Thymus (tissue), 11 donors: ENCODE data around the gene KLF2. TPM values are rescaled to one million over a fixed set of nuclear protein-coding genes. Genes with fewer than 3 reads are reported as not detected.

Source experiments
- DNase-seq, 9 donors: peaks; one replicate each; pipeline ENCODE4 v3.0.0-alpha.2; 2013; ENCODE audit warnings: low spot score in 9 of 9, low read depth in 6 of 9, missing footprints in 1 of 9
- H3K27ac ChIP-seq, 2 donors: one replicate each; pipeline ENCODE4 v1.5.1; 2013; ENCODE audit warnings: control low read depth in 1 of 2, low read depth in 1 of 2, low read length in 1 of 2, mild to moderate bottlenecking in 1 of 2, moderate library complexity in 1 of 2
- H3K27me3 ChIP-seq, 2 donors: one replicate each; pipeline ENCODE4 v1.5.1; 2013; ENCODE audit warnings: low read length in 1 of 2; ENCODE audit not compliant: control insufficient read depth in 2 of 2, insufficient read depth in 1 of 2
- H3K36me3 ChIP-seq, 2 donors: one replicate each; pipeline ENCODE4 v1.5.1; 2013; ENCODE audit warnings: low read length in 1 of 2, mild to moderate bottlenecking in 1 of 2, moderate library complexity in 1 of 2; ENCODE audit not compliant: control insufficient read depth in 2 of 2, insufficient read depth in 2 of 2
- H3K4me1 ChIP-seq, 2 donors: one replicate each; pipeline ENCODE4 v1.5.1; 2013; ENCODE audit warnings: low read length in 2 of 2; ENCODE audit not compliant: control insufficient read depth in 2 of 2, insufficient read depth in 2 of 2
- H3K4me3 ChIP-seq, 2 donors: one replicate each; pipeline ENCODE4 v1.5.1; 2013; ENCODE audit warnings: low read length in 2 of 2, control low read depth in 1 of 2, mild to moderate bottlenecking in 1 of 2
- H3K9me3 ChIP-seq, 2 donors: one replicate each; pipeline ENCODE4 v1.5.1; 2013; ENCODE audit warnings: low read length in 1 of 2, mild to moderate bottlenecking in 1 of 2; ENCODE audit not compliant: control insufficient read depth in 2 of 2, insufficient read depth in 1 of 2
- WGBS: extraction: QIAGEN DNeasy Blood & Tissue Kit; methylation state at CpG from one replicate; pipeline ENCODE4 v1.1.7; 2013; 5-methylcytosine and 5-hydroxymethylcytosine counted together
- polyA plus RNA-seq: library from polyadenylated mRNA; stranded (reverse); fragments of 200-250 nt; gene quantifications from one replicate; pipeline ENCODE4 v1.2.3, GENCODE V29; 2013
- total RNA-seq: library from RNA; stranded (reverse); fragments of 120-200 nt; gene quantifications from one replicate; pipeline ENCODE4 v1.2.4, GENCODE V29; 2013
- donor health status: healthy.

The KLF2 gene
- total and polyA plus RNA-seq, 2 donors, result 5.1 to 16.5 TPM

DNA sequence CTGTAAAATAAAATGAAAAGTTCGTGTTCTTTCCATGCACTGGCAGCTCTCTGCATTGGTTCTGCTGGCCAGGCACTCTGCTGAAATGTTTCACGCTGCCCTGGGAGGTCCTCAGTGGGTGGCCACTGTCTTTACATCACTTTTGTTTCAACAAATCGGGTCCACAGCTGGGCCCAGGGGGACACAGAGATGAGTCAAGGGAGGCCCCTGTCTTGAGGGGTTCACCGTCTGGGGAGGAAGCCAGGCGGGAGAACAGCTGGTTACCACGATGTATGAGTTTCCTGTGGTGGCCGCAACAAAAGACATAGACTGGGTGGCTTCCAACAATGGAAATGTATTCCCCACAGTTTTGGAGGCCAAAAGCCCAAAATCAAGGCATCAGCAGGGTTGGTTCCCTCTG is 5.1 kb upstream of the KLF2 start:
- H3K4me1 ChIP-seq, result peaks cover 10 to 30% of the 10 kb centered on the region in 2 donors
- H3K27ac ChIP-seq, result no peak overlapping the region
- WGBS, result 21% methylated on average over 7 of the region's 7 CpGs
- no peaks in the 10 kb centered on the region for H3K36me3 ChIP-seq
- H3K9me3 ChIP-seq, result peaks cover 0 to 5% of the 10 kb centered on the region in 2 donors
- peak in 2 of 9 donors; percentile 53 to 73 for DNase-seq
- H3K4me3 ChIP-seq, result no peak overlapping the region
- H3K27me3 ChIP-seq, result peaks cover 18 to 40% of the 10 kb centered on the region in 2 donors

- Histone ChIP-seq H3K27me3 (peaks cover 33 to 53% of the 10 kb centered on the region in 2 donors), H3K27ac (no peak overlapping the region), H3K4me1 (peaks cover 12 to 28% of the 10 kb centered on the region in 2 donors), H3K4me3 (no peak overlapping the region), H3K9me3 (peaks cover 0 to 1% of the 10 kb centered on the region in 2 donors), H3K36me3 (no peaks in the 10 kb centered on the region)
- DNase-seq, result no peak
- WGBS, result 95% methylated on average over 3 of the region's 3 CpGs
These were observed 3.6 kb upstream of the KLF2 start for GRCh38 chr19:16320987-16321386.

DNA sequence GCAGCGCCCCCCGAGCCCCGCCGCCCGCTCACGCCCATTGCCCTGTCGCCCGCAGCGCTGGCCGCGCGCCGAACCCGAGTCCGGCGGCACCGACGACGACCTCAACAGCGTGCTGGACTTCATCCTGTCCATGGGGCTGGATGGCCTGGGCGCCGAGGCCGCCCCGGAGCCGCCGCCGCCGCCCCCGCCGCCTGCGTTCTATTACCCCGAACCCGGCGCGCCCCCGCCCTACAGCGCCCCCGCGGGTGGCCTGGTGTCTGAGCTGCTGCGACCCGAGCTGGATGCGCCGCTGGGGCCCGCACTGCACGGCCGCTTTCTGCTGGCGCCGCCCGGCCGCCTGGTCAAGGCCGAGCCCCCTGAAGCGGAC is 518 bp downstream of the KLF2 start:
- Histone ChIP-seq H3K4me3 (peak overlapping the region; percentile 18 to 63), H3K36me3 (peaks cover 4 to 10% of the 10 kb centered on the region in 2 donors), H3K9me3 (peaks cover 0 to 1% of the 10 kb centered on the region in 2 donors), H3K4me1 (peaks cover 16 to 45% of the 10 kb centered on the region in 2 donors), H3K27ac (peak overlapping the region in 1 of 2 donors; percentile 86), H3K27me3 (peaks cover 49 to 81% of the 10 kb centered on the region in 2 donors)
- 5% methylated on average over 52 of the region's 52 CpGs for whole genome bisulfite sequencing
- peak in 1 of 9 donors; percentile 31 for DNase-seq

DNA sequence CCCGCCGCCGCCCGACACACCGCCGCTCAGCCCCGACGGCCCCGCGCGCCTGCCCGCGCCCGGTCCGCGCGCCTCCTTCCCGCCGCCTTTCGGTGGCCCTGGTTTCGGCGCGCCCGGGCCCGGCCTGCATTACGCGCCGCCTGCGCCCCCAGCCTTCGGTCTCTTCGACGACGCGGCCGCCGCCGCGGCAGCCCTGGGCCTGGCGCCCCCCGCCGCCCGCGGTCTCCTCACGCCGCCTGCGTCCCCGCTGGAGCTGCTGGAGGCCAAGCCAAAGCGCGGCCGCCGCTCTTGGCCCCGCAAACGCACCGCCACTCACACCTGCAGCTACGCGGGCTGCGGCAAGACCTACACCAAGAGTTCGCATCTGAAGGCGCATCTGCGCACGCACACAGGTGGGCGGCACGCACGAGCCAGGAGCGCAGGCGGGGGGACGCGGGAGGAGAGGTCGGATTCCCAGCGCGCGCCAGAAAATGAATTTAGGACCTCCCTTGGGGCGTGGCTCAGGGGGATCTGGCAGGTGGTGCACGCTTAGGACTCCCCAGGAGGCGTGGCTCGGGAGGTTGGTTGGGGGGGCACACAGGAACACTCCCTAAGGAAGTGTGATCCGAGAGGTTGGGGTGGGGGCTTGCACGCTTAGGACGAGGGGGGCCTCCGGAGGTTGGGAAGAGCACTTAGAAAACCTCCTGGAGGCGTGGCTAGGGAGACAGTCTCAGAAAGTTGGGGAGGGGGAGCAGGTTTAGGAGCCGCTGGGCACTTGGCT is 1.2 kb downstream of the KLF2 start:
- 13% methylated on average over 82 of the region's 82 CpGs for WGBS
- H3K27ac ChIP-seq, result peak overlapping the region; percentile 71 to 86
- peaks cover 0 to 1% of the 10 kb centered on the region in 2 donors for H3K9me3 ChIP-seq
- peaks cover 4 to 10% of the 10 kb centered on the region in 2 donors for H3K36me3 ChIP-seq
- H3K27me3 ChIP-seq, result peaks cover 49 to 80% of the 10 kb centered on the region in 2 donors
- peaks cover 18 to 51% of the 10 kb centered on the region in 2 donors for H3K4me1 ChIP-seq
- DNase-seq, result peak in 2 of 9 donors; percentile 29 to 58
- H3K4me3 ChIP-seq, result peak overlapping the region; percentile 43 to 63

DNA sequence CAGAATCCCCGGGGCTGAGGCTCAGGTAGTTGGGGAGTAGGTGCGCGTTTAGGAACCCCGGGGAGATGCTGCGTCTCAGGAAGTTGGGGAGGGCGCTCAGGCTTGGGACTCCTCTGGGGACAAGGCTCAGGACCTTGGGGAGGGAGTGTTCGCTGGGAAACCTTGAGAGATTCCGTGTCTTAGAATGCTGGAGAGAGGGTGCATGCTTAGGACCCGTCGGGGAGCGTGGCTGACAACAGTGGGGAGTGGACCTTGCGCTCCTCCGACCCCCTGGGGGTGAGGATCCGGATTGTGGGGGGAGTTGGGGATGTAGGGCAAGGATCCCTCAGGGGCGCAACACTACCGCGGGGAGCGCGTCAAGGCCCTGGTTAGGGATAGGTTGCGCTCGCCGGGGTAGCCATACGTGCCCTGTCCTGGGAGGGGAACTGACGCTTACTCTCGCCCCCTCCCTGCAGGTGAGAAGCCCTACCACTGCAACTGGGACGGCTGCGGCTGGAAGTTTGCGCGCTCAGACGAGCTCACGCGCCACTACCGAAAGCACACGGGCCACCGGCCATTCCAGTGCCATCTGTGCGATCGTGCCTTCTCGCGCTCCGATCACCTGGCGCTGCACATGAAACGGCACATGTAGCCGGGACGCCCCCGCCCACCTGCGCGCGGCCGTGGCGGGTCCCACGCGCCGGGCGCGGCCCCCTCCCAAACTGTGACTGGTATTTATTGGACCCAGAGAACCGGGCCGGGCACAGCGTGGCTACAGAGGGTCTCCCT is 2.0 kb downstream of the KLF2 start:
- Histone ChIP-seq H3K9me3 (peaks cover 0 to 1% of the 10 kb centered on the region in 2 donors), H3K27ac (peak overlapping the region; percentile 71 to 86), H3K4me1 (peaks cover 18 to 52% of the 10 kb centered on the region in 2 donors), H3K4me3 (peak overlapping the region; percentile 43 to 63), H3K27me3 (peaks cover 47 to 74% of the 10 kb centered on the region in 2 donors), H3K36me3 (peaks cover 4 to 10% of the 10 kb centered on the region in 2 donors)
- 83% methylated on average over 58 of the region's 58 CpGs for WGBS
- peak in 2 of 9 donors; percentile 17 to 33 for DNase-seq

DNA sequence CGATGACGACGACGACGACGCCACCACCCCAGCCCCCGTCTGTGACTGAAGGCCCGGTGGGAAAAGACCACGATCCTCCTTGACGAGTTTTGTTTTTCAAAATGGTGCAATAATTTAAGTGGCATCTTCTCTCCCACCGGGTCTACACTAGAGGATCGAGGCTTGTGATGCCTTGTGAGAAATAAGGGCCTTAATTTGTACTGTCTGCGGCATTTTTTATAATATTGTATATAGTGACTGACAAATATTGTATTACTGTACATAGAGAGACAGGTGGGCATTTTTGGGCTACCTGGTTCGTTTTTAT is 2.5 kb downstream of the KLF2 start:
- peaks cover 18 to 52% of the 10 kb centered on the region in 2 donors for H3K4me1 ChIP-seq
- H3K27me3 ChIP-seq, result peaks cover 47 to 69% of the 10 kb centered on the region in 2 donors
- H3K27ac ChIP-seq, result peak overlapping the region; percentile 42 to 71
- peaks cover 4 to 10% of the 10 kb centered on the region in 2 donors for H3K36me3 ChIP-seq
- peak overlapping the region; percentile 31 to 63 for H3K4me3 ChIP-seq
- 75% methylated on average over 14 of the region's 14 CpGs for WGBS
- peaks cover 0 to 1% of the 10 kb centered on the region in 2 donors for H3K9me3 ChIP-seq
- DNase-seq, result no peak

- peaks cover 0 to 1% of the 10 kb centered on the region in 2 donors for H3K9me3 ChIP-seq
- H3K36me3 ChIP-seq, result peaks cover 4 to 10% of the 10 kb centered on the region in 2 donors
- 8% methylated on average over 6 of the region's 6 CpGs for WGBS
- peaks cover 18 to 52% of the 10 kb centered on the region in 2 donors for H3K4me1 ChIP-seq
- peak overlapping the region; percentile 31 to 63 for H3K4me3 ChIP-seq
- H3K27me3 ChIP-seq, result peaks cover 45 to 66% of the 10 kb centered on the region in 2 donors
- H3K27ac ChIP-seq, result peak overlapping the region; percentile 70 to 71
- peak in 1 of 9 donors; percentile 21 for DNase-seq
These were observed 2.9 kb downstream of the KLF2 start for GRCh38 chr19:16327501-16327900.

GRCh38 chr19:16327911-16328823 is 3.5 kb downstream of the KLF2 start:
- peaks cover 0 to 1% of the 10 kb centered on the region in 2 donors for H3K9me3 ChIP-seq
- H3K4me3 ChIP-seq, result peak overlapping the region; percentile 31 to 63
- peaks cover 4 to 10% of the 10 kb centered on the region in 2 donors for H3K36me3 ChIP-seq
- WGBS, result 6% methylated on average over 20 of the region's 20 CpGs
- peaks cover 18 to 52% of the 10 kb centered on the region in 2 donors for H3K4me1 ChIP-seq
- H3K27ac ChIP-seq, result peak overlapping the region; percentile 71 to 79
- DNase-seq, result peak in 2 of 9 donors; percentile 38 to 63
- peaks cover 41 to 59% of the 10 kb centered on the region in 2 donors for H3K27me3 ChIP-seq
